AG04449 (cell line): ENCODE results near the gene OBP2B.
"Not testable (repeated sequence)": the region's sequence is repeated elsewhere in the genome, so short reads cannot be mapped to it uniquely, and the experiment has no call there.

Experiments used
- CTCF ChIA-PET: fragments of 350-600 bp; formaldehyde crosslinking; extraction: SDS; loops from one replicate; lab custom pipeline; 2021; ENCODE audit warnings: antibody characterized with exemption; lab: Yijun Ruan, JAX
- POLR2A ChIA-PET: fragments of 400-600, 350-600 bp; formaldehyde crosslinking; extraction: SDS; loops from one replicate; lab custom pipeline; 2020; ENCODE audit warnings: antibody characterized with exemption, inconsistent platforms; lab: Yijun Ruan, JAX
- DNase-seq: peaks from one replicate; pipeline ENCODE4 v3.0.0-alpha.2; 2010; ENCODE audit warnings: low read depth, low spot score
- H3K4me3 ChIP-seq: 2 replicates; pipeline ENCODE4 v1.5.1; 2011; ENCODE audit warnings: low read depth, mild to moderate bottlenecking, control low read depth, low read length
- CTCF ChIP-seq: IDR thresholded peaks from one replicate; pipeline ENCODE4 v1.5.1; 2011; ENCODE audit warnings: mild to moderate bottlenecking, moderate library complexity, low read length, control low read depth, inconsistent platforms; ENCODE audit not compliant: insufficient read depth; ENCODE audit errors: missing control alignments

Gene OBP2B

GRCh38 chr9:133180953-133181352, 28.1 kb downstream of the OBP2B start:
- ChIA-PET POLR2A (no interaction called here), CTCF (interaction anchor here (0.9 to 10.9 kb wide), 25 partner anchors 7 to 306 kb away, joined by 3 to 112 read pairs (median 4); partner anchors contain the start of gene SLC2A6)
- no peak for TF ChIP-seq CTCF

GRCh38 chr9:133173056-133173455, 36.0 kb downstream of the OBP2B start:
- H3K4me3 ChIP-seq: no peak overlapping the region
- TF ChIP-seq CTCF: no peak
- CTCF ChIA-PET: interaction anchor here (0.7 to 10.9 kb wide), 5 partner anchors 9 to 27 kb away, joined by 3 to 112 read pairs (median 4); no protein-coding TSS in a partner anchor
- no peak for DNase-seq
- POLR2A ChIA-PET: no interaction called here

More at GRCh38 chr9:133180953-133181352, 28.1 kb downstream of the OBP2B start:
- H3K4me3 ChIP-seq: no peak overlapping the region
- DNase-seq: no peak

- ChIA-PET POLR2A (no interaction called here), CTCF (interaction anchor here (0.6 to 10.9 kb wide), 4 partner anchors 10 to 24 kb away, joined by 3 to 112 read pairs (median 10); no protein-coding TSS in a partner anchor)
- no peak for TF ChIP-seq CTCF
- no peak overlapping the region for H3K4me3 ChIP-seq
- no peak for DNase-seq
These were observed 37.7 kb downstream of the OBP2B start for GRCh38 chr9:133171161-133171961.

GRCh38 chr9:133170716-133171115, 38.3 kb downstream of the OBP2B start:
- no peak for TF ChIP-seq CTCF
- H3K4me3 ChIP-seq: no peak overlapping the region
- ChIA-PET CTCF (interaction anchor here (0.6 to 10.9 kb wide), 5 partner anchors 10 to 23 kb away, joined by 3 to 112 read pairs (median 5); no protein-coding TSS in a partner anchor), POLR2A (no interaction called here)
- DNase-seq: no peak

- H3K4me3 ChIP-seq, DNase-seq, POLR2A ChIA-PET: not testable (repeated sequence)
- CTCF ChIA-PET: interaction anchor here (1.1 kb wide), 1 partner anchor 11 kb away, joined by 5 read pairs; no protein-coding TSS in a partner anchor
These were observed 39.4 kb downstream of the OBP2B start for GRCh38 chr9:133169687-133170086.

GRCh38 chr9:133169102-133169501, 39.9 kb downstream of the OBP2B start:
- DNase-seq: no peak
- POLR2A ChIA-PET: no interaction called here
- CTCF ChIA-PET: interaction anchor here (1.0 kb wide), 1 partner anchor 10 kb away, joined by 4 read pairs; no protein-coding TSS in a partner anchor
- TF ChIP-seq CTCF: no peak
- no peak overlapping the region for H3K4me3 ChIP-seq
